Panc1 (cell line): Measurements from ENCODE around the gene SREBF2. TPM values are rescaled to one million over a fixed set of nuclear protein-coding genes. Genes with fewer than 3 reads are reported as not detected.

Experiments
- ATAC-seq: fragments of 200-7000 bp; cut with Tn5 transposase; 2 replicates; pipeline ENCODE4 v1.9.1; 2020; ENCODE audit warnings: mild to moderate bottlenecking, moderate library complexity
- BruUV-seq: library from RNA; stranded (reverse); fragments of 400-500 nt; replicated peaks from 2 replicates; lab custom pipeline; 2021; lab: Mats Ljungman, UMichigan
- CTCF ChIA-PET: fragments of 300-600 bp; sonication (Branson Sonifier 250); formaldehyde crosslinking; loops from one replicate; lab custom pipeline; 2022; ENCODE audit warnings: antibody characterized with exemption; lab: Charles Lee
- POLR2A ChIA-PET: fragments of 300-600 bp; sonication (Branson Sonifier 250); formaldehyde crosslinking; loops from one replicate; lab custom pipeline; 2022; ENCODE audit warnings: antibody characterized with exemption; lab: Charles Lee
- DNase-seq: peaks from one replicate; pipeline ENCODE4 v3.0.0-alpha.2; 2010; ENCODE audit warnings: low read depth, low spot score
- H3K27ac ChIP-seq: 2 replicates; pipeline ENCODE4 v1.5.1; 2011; ENCODE audit warnings: mild to moderate bottlenecking, low read length, inconsistent platforms
- H3K27me3 ChIP-seq: fragments of 200-500 bp; sonication (Bioruptor generic); 2 replicates; pipeline ENCODE4 v1.6.0; 2014; ENCODE audit warnings: low read length, inconsistent platforms; ENCODE audit not compliant: control insufficient read depth, insufficient read depth
- H3K36me3 ChIP-seq: fragments of 200-500 bp; sonication (Bioruptor generic); 2 replicates; pipeline ENCODE4 v1.5.1; 2014; ENCODE audit warnings: inconsistent platforms, mild to moderate bottlenecking, low read length, moderate library complexity; ENCODE audit not compliant: control insufficient read depth, insufficient read depth
- H3K4me1 ChIP-seq: 2 replicates; pipeline ENCODE4 v1.5.1; 2011; ENCODE audit warnings: inconsistent platforms, mild to moderate bottlenecking, low read length, moderate library complexity; ENCODE audit not compliant: control insufficient read depth, insufficient read depth
- H3K4me3 ChIP-seq, 2 experiments: 2 replicates each; pipeline ENCODE4 v1.5.1; 2011 to 2012; ENCODE audit warnings: low read depth in 2 of 2, low read length in 2 of 2, mild to moderate bottlenecking in 2 of 2, inconsistent platforms in 1 of 2, moderate library complexity in 1 of 2
- H3K9me3 ChIP-seq: fragments of 200-500 bp; sonication (Bioruptor generic); 2 replicates; pipeline ENCODE4 v1.5.1; 2014; ENCODE audit warnings: low read depth, mild to moderate bottlenecking, inconsistent platforms, low read length, moderate library complexity; ENCODE audit not compliant: control insufficient read depth, insufficient read depth
- POLR2AphosphoS5 ChIP-seq: IDR thresholded peaks from 2 replicates; pipeline ENCODE4 v1.6.1; 2012; ENCODE audit warnings: mild to moderate bottlenecking, low read depth, low read length, moderate library complexity
- SIN3A ChIP-seq: IDR thresholded peaks from 2 replicates; pipeline ENCODE4 v1.6.1; 2012; ENCODE audit warnings: low read depth, mild to moderate bottlenecking, low read length, moderate library complexity, borderline replicate concordance; ENCODE audit not compliant: insufficient read depth
- TCF7L2 ChIP-seq: IDR thresholded peaks from 2 replicates; pipeline ENCODE4 v1.6.1; 2011; ENCODE audit warnings: mild to moderate bottlenecking, low read depth, low read length, inconsistent platforms
- in situ Hi-C: cut with HindIII; loops from 2 replicates; pipeline ENCODE4 v1.10.0; 2016; ENCODE audit warnings: low sequenced_read_pairs, low pct_unique_long_range_greater_than_20kb
- intact Hi-C: fragments of 100-400 bp; cut with micrococcal nuclease; formaldehyde crosslinking; loops from one replicate; pipeline ENCODE4 v1.10.0; 2022; ENCODE audit not compliant: unreplicated experiment
- total RNA-seq: library from RNA; stranded (reverse); gene quantifications from one replicate; pipeline ENCODE4 v1.2.1, GENCODE V29; 2021; ENCODE audit not compliant: unreplicated experiment
- TF ChIP-seq, protein P1 (sequence below): fragments of 450-650 bp; IDR thresholded peaks from 2 replicates; pipeline ENCODE4 v1.5.1; 2017; ENCODE audit warnings: mild to moderate bottlenecking
- TF ChIP-seq, protein P2 (sequence below), 2 experiments: IDR thresholded peaks; 2 replicates each; pipeline ENCODE4 v1.6.1; 2011 to 2012; ENCODE audit warnings: low read depth in 2 of 2, control low read depth in 1 of 2, low read length in 1 of 2, mild to moderate bottlenecking in 1 of 2, moderate library complexity in 1 of 2; ENCODE audit not compliant: insufficient read depth in 1 of 2

The SREBF2 gene
- total RNA-seq, 1 experiment from 2014 or later = 73.0 TPM

DNA sequence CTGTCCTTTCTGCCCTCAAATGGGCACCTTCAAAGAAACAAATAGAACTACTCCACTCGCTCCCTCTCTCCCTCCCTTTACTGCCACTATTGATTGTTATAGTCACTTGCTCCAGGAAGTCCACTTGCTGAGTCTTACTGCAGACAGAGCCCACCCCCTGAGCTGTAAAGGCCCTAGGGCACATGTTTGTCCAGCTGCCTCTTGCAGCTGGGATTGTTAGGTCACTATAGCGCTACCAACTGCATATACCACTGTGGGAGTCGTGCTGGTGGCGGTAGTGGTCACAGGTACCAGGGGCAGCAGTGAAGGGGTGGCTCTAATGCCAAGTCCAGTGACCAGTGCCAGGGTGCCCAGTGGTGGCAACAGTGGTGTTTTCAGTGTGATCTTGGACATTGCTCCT is 4.4 kb upstream of the SREBF2 start:
- no TSS peak for BruUV-seq
- CTCF ChIA-PET = no interaction called here

DNA sequence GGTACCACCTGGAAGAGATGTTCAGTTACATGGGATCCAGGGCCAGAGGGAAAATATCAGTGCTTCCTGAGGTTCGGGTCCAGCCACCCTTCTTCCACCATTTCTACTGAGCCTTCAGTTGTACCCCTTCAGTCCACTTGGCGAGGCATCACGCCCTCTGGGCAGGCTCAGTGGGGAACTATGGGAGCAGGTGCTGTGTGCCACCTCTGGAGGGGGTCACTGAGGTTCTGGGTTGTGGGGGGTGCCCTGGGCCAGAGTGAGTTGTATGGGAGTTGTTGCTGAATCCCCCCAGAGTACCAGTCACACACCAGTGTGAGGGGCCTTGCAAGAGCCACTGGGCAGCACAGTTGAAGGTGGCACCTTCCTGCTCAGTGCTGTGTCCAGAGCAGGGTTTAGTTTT is 2.7 kb upstream of the SREBF2 start:
- TF ChIP-seq, protein P1, sequence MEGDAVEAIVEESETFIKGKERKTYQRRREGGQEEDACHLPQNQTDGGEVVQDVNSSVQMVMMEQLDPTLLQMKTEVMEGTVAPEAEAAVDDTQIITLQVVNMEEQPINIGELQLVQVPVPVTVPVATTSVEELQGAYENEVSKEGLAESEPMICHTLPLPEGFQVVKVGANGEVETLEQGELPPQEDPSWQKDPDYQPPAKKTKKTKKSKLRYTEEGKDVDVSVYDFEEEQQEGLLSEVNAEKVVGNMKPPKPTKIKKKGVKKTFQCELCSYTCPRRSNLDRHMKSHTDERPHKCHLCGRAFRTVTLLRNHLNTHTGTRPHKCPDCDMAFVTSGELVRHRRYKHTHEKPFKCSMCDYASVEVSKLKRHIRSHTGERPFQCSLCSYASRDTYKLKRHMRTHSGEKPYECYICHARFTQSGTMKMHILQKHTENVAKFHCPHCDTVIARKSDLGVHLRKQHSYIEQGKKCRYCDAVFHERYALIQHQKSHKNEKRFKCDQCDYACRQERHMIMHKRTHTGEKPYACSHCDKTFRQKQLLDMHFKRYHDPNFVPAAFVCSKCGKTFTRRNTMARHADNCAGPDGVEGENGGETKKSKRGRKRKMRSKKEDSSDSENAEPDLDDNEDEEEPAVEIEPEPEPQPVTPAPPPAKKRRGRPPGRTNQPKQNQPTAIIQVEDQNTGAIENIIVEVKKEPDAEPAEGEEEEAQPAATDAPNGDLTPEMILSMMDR = no peak
- TF ChIP-seq SIN3A = no peak
- TF ChIP-seq TCF7L2 = no peak
- TF ChIP-seq, protein P2, sequence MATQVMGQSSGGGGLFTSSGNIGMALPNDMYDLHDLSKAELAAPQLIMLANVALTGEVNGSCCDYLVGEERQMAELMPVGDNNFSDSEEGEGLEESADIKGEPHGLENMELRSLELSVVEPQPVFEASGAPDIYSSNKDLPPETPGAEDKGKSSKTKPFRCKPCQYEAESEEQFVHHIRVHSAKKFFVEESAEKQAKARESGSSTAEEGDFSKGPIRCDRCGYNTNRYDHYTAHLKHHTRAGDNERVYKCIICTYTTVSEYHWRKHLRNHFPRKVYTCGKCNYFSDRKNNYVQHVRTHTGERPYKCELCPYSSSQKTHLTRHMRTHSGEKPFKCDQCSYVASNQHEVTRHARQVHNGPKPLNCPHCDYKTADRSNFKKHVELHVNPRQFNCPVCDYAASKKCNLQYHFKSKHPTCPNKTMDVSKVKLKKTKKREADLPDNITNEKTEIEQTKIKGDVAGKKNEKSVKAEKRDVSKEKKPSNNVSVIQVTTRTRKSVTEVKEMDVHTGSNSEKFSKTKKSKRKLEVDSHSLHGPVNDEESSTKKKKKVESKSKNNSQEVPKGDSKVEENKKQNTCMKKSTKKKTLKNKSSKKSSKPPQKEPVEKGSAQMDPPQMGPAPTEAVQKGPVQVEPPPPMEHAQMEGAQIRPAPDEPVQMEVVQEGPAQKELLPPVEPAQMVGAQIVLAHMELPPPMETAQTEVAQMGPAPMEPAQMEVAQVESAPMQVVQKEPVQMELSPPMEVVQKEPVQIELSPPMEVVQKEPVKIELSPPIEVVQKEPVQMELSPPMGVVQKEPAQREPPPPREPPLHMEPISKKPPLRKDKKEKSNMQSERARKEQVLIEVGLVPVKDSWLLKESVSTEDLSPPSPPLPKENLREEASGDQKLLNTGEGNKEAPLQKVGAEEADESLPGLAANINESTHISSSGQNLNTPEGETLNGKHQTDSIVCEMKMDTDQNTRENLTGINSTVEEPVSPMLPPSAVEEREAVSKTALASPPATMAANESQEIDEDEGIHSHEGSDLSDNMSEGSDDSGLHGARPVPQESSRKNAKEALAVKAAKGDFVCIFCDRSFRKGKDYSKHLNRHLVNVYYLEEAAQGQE (IDR thresholded peaks at IDR 0.05; ENCODE audit: insufficient read depth in 1 of 2, low read depth in 2 of 2, low read length in 1 of 2) = no peak
- TF ChIP-seq POLR2AphosphoS5 = no peak
- Histone ChIP-seq H3K27ac (no peak overlapping the region), H3K36me3 (peaks cover 2% of the 10 kb centered on the region; the same call in 1 of the 2 replicates), H3K9me3 (no peaks in the 10 kb centered on the region), H3K4me3 (no peak overlapping the region), H3K27me3 (no peaks in the 10 kb centered on the region), H3K4me1 (peaks cover 17% of the 10 kb centered on the region)
- in situ Hi-C loops (no loop called here), intact Hi-C loops (no loop called here)
- ATAC-seq (no peak), DNase-seq (no peak)
- CTCF ChIA-PET = no interaction called here
- POLR2A ChIA-PET = no interaction called here
- BruUV-seq = no TSS peak

More for the DNA sequence above, 4.4 kb upstream of the SREBF2 start:
- intact Hi-C loops = no loop called here
- TF ChIP-seq SIN3A (no peak), POLR2AphosphoS5 (no peak), TCF7L2 (no peak)
- TF ChIP-seq, protein P1 = no peak
- TF ChIP-seq, protein P2 (IDR thresholded peaks at IDR 0.05; ENCODE audit: insufficient read depth in 1 of 2, low read depth in 2 of 2, low read length in 1 of 2) = no peak
- POLR2A ChIA-PET = interaction anchor here (0.5 kb wide), 1 partner anchor 86 kb away, joined by 8 read pairs; no protein-coding TSS in a partner anchor
- H3K27me3 ChIP-seq = no peaks in the 10 kb centered on the region
- no peaks in the 10 kb centered on the region for H3K9me3 ChIP-seq
- DNase-seq (no peak), ATAC-seq (no peak)
- no peak overlapping the region for H3K4me3 ChIP-seq
- in situ Hi-C loops = no loop called here
- H3K36me3 ChIP-seq = peaks cover 2% of the 10 kb centered on the region; the same call in 1 of the 2 replicates
- H3K4me1 ChIP-seq = peaks cover 11% of the 10 kb centered on the region
- no peak overlapping the region for H3K27ac ChIP-seq
